ENCODE measurements around the gene IRS1. TPM values are rescaled to one million over a fixed set of nuclear protein-coding genes. Genes with fewer than 3 reads are reported as not detected.
"Not testable (repeated sequence)": the region's sequence is repeated elsewhere in the genome, so short reads cannot be mapped to it uniquely, and the experiment has no call there.

Gene IRS1
- total and polyA plus RNA-seq, 8 donors, result 13.3 to 43.5 (median 34.7) TPM

DNA sequence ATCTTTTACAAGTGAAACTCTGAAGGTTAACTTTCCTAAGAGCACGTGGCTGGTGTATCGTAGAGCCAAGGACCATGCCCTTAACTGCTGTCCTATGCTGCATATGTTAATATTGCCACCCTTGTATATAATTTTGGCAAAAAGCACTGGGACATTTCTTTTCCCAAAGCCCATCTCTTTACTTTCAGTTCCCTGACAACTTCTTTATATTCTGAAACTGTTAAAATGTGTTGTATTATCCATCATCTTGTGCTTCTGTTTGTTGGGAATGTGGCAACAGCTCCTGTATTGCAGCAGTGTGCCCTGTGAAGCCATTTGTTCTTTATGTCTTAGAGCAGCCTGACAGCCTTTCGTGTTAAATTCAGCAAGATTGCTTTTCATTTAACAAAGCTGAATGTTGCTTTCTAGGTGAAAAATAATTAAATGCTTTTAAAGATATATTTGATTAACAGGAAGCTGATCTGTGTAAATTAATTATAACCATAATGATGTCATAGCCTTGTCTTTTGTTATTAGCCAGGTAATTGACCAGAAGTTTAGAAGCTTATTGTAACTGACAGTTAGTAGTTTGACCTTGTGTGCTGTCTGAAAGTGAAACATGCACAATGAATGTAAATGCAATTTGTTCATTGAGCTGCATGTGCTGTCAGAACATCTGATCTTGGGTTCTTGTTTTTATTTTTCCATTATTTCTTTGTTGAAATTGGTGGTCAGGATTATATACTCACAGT is 45.9 kb upstream of the IRS1 start:
- no peaks in the 10 kb centered on the region for H3K36me3 ChIP-seq
- no peaks in the 10 kb centered on the region for H3K4me1 ChIP-seq
- ATAC-seq (no peak), DNase-seq (no peak)
- no peaks in the 10 kb centered on the region for H3K27me3 ChIP-seq
- no peaks in the 10 kb centered on the region for H3K9me3 ChIP-seq
- intact Hi-C loops (cut with DNase I), result no loop called here
- no peak overlapping the region for H3K4me3 ChIP-seq
- TF ChIP-seq CTCF (IDR thresholded peaks at IDR 0.05), result no peak
- H3K27ac ChIP-seq, result no peak overlapping the region

DNA sequence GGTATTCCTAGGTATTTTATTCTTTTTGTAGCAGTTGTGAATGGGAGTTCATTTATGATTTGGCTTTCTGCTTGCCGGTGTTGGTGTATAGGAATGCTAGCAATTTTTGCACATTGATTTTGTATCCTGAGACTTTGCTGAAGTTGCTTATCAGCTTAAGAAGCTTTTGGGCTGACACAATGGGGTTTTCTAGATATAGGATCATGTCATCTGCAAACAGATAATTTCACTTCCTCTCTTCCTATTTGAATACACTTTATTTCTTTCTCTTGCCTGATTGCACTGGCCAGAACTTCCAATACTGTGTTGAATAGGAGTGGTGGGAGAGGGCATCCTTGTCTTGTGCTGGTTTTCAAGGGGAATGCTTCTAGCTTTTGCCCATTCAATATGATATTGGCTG is 43.4 kb upstream of the IRS1 start:
- H3K4me1 ChIP-seq; H3K27ac ChIP-seq; H3K36me3 ChIP-seq; ATAC-seq; H3K27me3 ChIP-seq; H3K4me3 ChIP-seq; intact Hi-C loops (cut with DNase I); H3K9me3 ChIP-seq; DNase-seq: not testable (repeated sequence)

DNA sequence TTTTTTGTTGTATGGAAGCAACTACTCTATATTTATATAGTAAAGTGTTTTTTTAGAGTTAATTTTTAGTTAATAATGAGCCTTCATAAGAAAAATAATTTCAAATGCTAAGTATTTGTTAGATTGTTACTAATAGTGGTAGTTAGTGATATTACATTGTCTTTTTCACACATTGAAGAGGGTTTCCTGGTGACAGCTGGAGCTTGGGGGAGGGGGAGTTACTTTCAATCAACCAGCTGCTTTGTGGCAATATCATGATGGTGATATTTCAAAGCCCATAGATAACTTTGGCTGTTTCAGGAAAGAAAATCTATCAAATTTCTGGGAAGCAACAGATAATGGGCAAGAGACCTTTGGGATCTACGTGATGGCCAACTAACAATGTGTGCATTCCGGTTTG is 40.3 kb upstream of the IRS1 start:
- ATAC-seq, result no peak

GRCh38 chr2:226839161-226839560 is 39.5 kb upstream of the IRS1 start:
- peaks cover 4 to 33% of the 10 kb centered on the region in 2 donors for H3K4me1 ChIP-seq
- H3K27ac ChIP-seq, result no peak overlapping the region
- no peak overlapping the region for H3K4me3 ChIP-seq
- DNase-seq (no peak), ATAC-seq (no peak)
- peaks cover 0 to 3% of the 10 kb centered on the region in 2 donors for H3K36me3 ChIP-seq
- no peaks in the 10 kb centered on the region for H3K27me3 ChIP-seq
- intact Hi-C loops (cut with DNase I), result loop anchor here in 1 of 2 donors (10.0 kb wide), 1 partner anchor 136 kb away; no protein-coding TSS in a partner anchor
- H3K9me3 ChIP-seq, result no peaks in the 10 kb centered on the region
- TF ChIP-seq CTCF (IDR thresholded peaks at IDR 0.05), result no peak

More for the DNA sequence above, 40.3 kb upstream of the IRS1 start:
- Histone ChIP-seq H3K36me3 (peaks cover 0 to 3% of the 10 kb centered on the region in 2 donors), H3K27ac (no peak overlapping the region), H3K27me3 (no peaks in the 10 kb centered on the region), H3K9me3 (no peaks in the 10 kb centered on the region), H3K4me3 (no peak overlapping the region), H3K4me1 (peaks cover 4 to 26% of the 10 kb centered on the region in 2 donors)
- intact Hi-C loops (cut with DNase I), result loop anchor here in 1 of 2 donors (10.0 kb wide), 1 partner anchor 135 kb away; no protein-coding TSS in a partner anchor
- TF ChIP-seq CTCF (IDR thresholded peaks at IDR 0.05), result no peak
- DNase-seq, result no peak

- no peak for TF ChIP-seq CTCF (IDR thresholded peaks at IDR 0.05)
- Histone ChIP-seq H3K27me3 (no peaks in the 10 kb centered on the region), H3K9me3 (no peaks in the 10 kb centered on the region), H3K27ac (no peak overlapping the region), H3K4me3 (no peak overlapping the region), H3K4me1 (peaks cover 4 to 33% of the 10 kb centered on the region in 2 donors), H3K36me3 (peaks cover 0 to 3% of the 10 kb centered on the region in 2 donors)
- ATAC-seq, result no peak
- DNase-seq, result no peak
- intact Hi-C loops (cut with DNase I), result loop anchor here in 1 of 2 donors (10.0 kb wide), 1 partner anchor 136 kb away; no protein-coding TSS in a partner anchor
Measured at GRCh38 chr2:226838722-226839121, 39.1 kb upstream of the IRS1 start.
